ENCODE measurements around the gene C9orf40. TPM values are rescaled to one million over a fixed set of nuclear protein-coding genes. Genes with fewer than 3 reads are reported as not detected.
A peak's percentile ranks its signal among the peaks of the same experiment; 100 is the strongest.

C9orf40 gene
- total RNA-seq, 1 experiment from 2014 or later = 3.2 TPM

- H3K36me3 Mint-ChIP-seq (ENCODE audit: insufficient read depth, unreplicated experiment) = no peaks in the 10 kb centered on the region
- intact Hi-C loops (cut with micrococcal nuclease; ENCODE audit: unreplicated experiment) = loop anchor here (2.0 kb wide), 1 partner anchor 51 kb away; no protein-coding TSS in a partner anchor
- TF ChIP-seq CTCF (IDR thresholded peaks at IDR 0.05; ENCODE audit: insufficient read depth in 1 of 2, low read depth in 1 of 2, low read length in 1 of 2, severe bottlenecking in 1 of 2, unreplicated experiment in 1 of 2) = no peak
- CTCF ChIA-PET = interaction anchor here (1.2 to 1.4 kb wide), 2 partner anchors 50 to 64 kb away, joined by 3 to 4 read pairs; partner anchors contain the start of gene TRPM6
- H3K9me3 Mint-ChIP-seq (ENCODE audit: unreplicated experiment) = no peaks in the 10 kb centered on the region
- H3K27me3 ChIP-seq (replicated peaks; ENCODE audit: control insufficient read depth, insufficient read depth, low read length) = no peaks in the 10 kb centered on the region
- H3K27ac Mint-ChIP-seq (ENCODE audit: unreplicated experiment) = no peak overlapping the region
- POLR2A ChIA-PET = no interaction called here
- peak overlapping the region; percentile 69 for H3K4me3 ChIP-seq (ENCODE audit: low read depth, low read length)
- H3K4me3 Mint-ChIP-seq (ENCODE audit: unreplicated experiment) = peak overlapping the region; percentile 81
- H3K36me3 ChIP-seq (ENCODE audit: control insufficient read depth, insufficient read depth, low read length) = no peaks in the 10 kb centered on the region
- H3K27me3 Mint-ChIP-seq (ENCODE audit: insufficient read depth, unreplicated experiment) = no peaks in the 10 kb centered on the region
- no peaks in the 10 kb centered on the region for H3K9me3 ChIP-seq
- no TSS peak for BruUV-seq (replicated peaks)
- no peaks in the 10 kb centered on the region for H3K4me1 ChIP-seq
- DNase-seq = peak; percentile 5 to 26
- H3K4me1 Mint-ChIP-seq (ENCODE audit: low read depth, unreplicated experiment) = no peaks in the 10 kb centered on the region
Measured at GRCh38 chr9:74951725-74952151, 974 bp downstream of the C9orf40 start.

- Histone ChIP-seq H3K36me3 (ENCODE audit: control insufficient read depth, insufficient read depth, low read length) (no peaks in the 10 kb centered on the region), H3K4me1 (no peaks in the 10 kb centered on the region), H3K4me3 (ENCODE audit: low read depth, low read length) (peak overlapping the region; percentile 69), H3K9me3 (no peaks in the 10 kb centered on the region), H3K27me3 (replicated peaks; ENCODE audit: control insufficient read depth, insufficient read depth, low read length) (no peaks in the 10 kb centered on the region)
- ChIA-PET CTCF (no interaction called here), POLR2A (no interaction called here)
- Mint-ChIP-seq H3K4me1 (ENCODE audit: low read depth, unreplicated experiment) (no peaks in the 10 kb centered on the region), H3K4me3 (ENCODE audit: unreplicated experiment) (peak overlapping the region; percentile 81), H3K27ac (ENCODE audit: unreplicated experiment) (no peak overlapping the region), H3K9me3 (ENCODE audit: unreplicated experiment) (no peaks in the 10 kb centered on the region), H3K27me3 (ENCODE audit: insufficient read depth, unreplicated experiment) (no peaks in the 10 kb centered on the region), H3K36me3 (ENCODE audit: insufficient read depth, unreplicated experiment) (no peaks in the 10 kb centered on the region)
- intact Hi-C loops (cut with micrococcal nuclease; ENCODE audit: unreplicated experiment) = no loop called here
- BruUV-seq (replicated peaks) = TSS peak; percentile 34
- TF ChIP-seq CTCF (IDR thresholded peaks at IDR 0.05; ENCODE audit: insufficient read depth in 1 of 2, low read depth in 1 of 2, low read length in 1 of 2, severe bottlenecking in 1 of 2, unreplicated experiment in 1 of 2) = no peak
- no peak for DNase-seq
Measured at GRCh38 chr9:74951107-74951720, 1.5 kb downstream of the C9orf40 start.

GRCh38 chr9:74949859-74950855 lies 2.6 kb downstream of the C9orf40 start:
- H3K9me3 ChIP-seq = no peaks in the 10 kb centered on the region
- intact Hi-C loops (cut with micrococcal nuclease; ENCODE audit: unreplicated experiment) = no loop called here
- Mint-ChIP-seq H3K9me3 (ENCODE audit: unreplicated experiment) (no peaks in the 10 kb centered on the region), H3K36me3 (ENCODE audit: insufficient read depth, unreplicated experiment) (no peaks in the 10 kb centered on the region), H3K4me1 (ENCODE audit: low read depth, unreplicated experiment) (no peaks in the 10 kb centered on the region), H3K4me3 (ENCODE audit: unreplicated experiment) (no peak overlapping the region), H3K27ac (ENCODE audit: unreplicated experiment) (no peak overlapping the region), H3K27me3 (ENCODE audit: insufficient read depth, unreplicated experiment) (no peaks in the 10 kb centered on the region)
- TF ChIP-seq CTCF (IDR thresholded peaks at IDR 0.05; ENCODE audit: insufficient read depth in 1 of 2, low read depth in 1 of 2, low read length in 1 of 2, severe bottlenecking in 1 of 2, unreplicated experiment in 1 of 2) = no peak
- no peak for DNase-seq
- ChIA-PET CTCF (no interaction called here), POLR2A (no interaction called here)
- no peaks in the 10 kb centered on the region for H3K4me1 ChIP-seq
- no TSS peak for BruUV-seq (replicated peaks)
- no peaks in the 10 kb centered on the region for H3K27me3 ChIP-seq (replicated peaks; ENCODE audit: control insufficient read depth, insufficient read depth, low read length)
- no peak overlapping the region for H3K4me3 ChIP-seq (ENCODE audit: low read depth, low read length)
- H3K36me3 ChIP-seq (ENCODE audit: control insufficient read depth, insufficient read depth, low read length) = no peaks in the 10 kb centered on the region
